OCI-LY1 (cell line): Measurements from ENCODE around the gene TRAT1.

Experiments used
- H2AFZ ChIP-seq: fragments of 200-600 bp; sonication (generic), shearing (Covaris generic); 2 replicates; pipeline ENCODE4 v1.6.0; 2014; ENCODE audit warnings: antibody characterized with exemption, mild to moderate bottlenecking, low read length
- H3F3A ChIP-seq: fragments of 200-600 bp; sonication (generic), shearing (Covaris generic); 2 replicates; pipeline ENCODE4 v1.6.0; 2014; ENCODE audit warnings: mild to moderate bottlenecking, antibody characterized with exemption, low read length, moderate library complexity; ENCODE audit not compliant: insufficient read depth
- H3K27ac ChIP-seq: fragments of 200-600 bp; sonication (generic); 2 replicates; pipeline ENCODE4 v1.5.1; 2014; ENCODE audit warnings: low read length, mixed run types, mild to moderate bottlenecking, low read depth; ENCODE audit not compliant: poor library complexity, severe bottlenecking
- H3K27me3 ChIP-seq: fragments of 200-600 bp; sonication (generic); 2 replicates; pipeline ENCODE4 v1.6.0; 2014; ENCODE audit warnings: antibody characterized with exemption, mild to moderate bottlenecking, low read length, moderate library complexity; ENCODE audit not compliant: insufficient read depth
- H3K36me3 ChIP-seq: fragments of 200-600 bp; sonication (generic); 2 replicates; pipeline ENCODE4 v1.6.1; 2014; ENCODE audit warnings: mild to moderate bottlenecking, antibody characterized with exemption, low read length, moderate library complexity, mixed read lengths; ENCODE audit not compliant: insufficient read depth
- H3K4me1 ChIP-seq: fragments of 200-600 bp; sonication (generic); 2 replicates; pipeline ENCODE4 v1.5.1; 2014; ENCODE audit warnings: mild to moderate bottlenecking, low read length, moderate library complexity; ENCODE audit not compliant: insufficient read depth, severe bottlenecking
- H3K4me2 ChIP-seq: fragments of 200-600 bp; sonication (generic), shearing (Covaris generic); 2 replicates; pipeline ENCODE4 v1.6.1; 2014; ENCODE audit warnings: low read length
- H3K4me3 ChIP-seq: fragments of 200-600 bp; sonication (generic); 2 replicates; pipeline ENCODE4 v1.5.1; 2014; ENCODE audit warnings: low read length, low read depth, mild to moderate bottlenecking, mixed read lengths; ENCODE audit not compliant: poor library complexity, severe bottlenecking
- H3K79me2 ChIP-seq: fragments of 200-600 bp; shearing (Covaris generic); 2 replicates; pipeline ENCODE4 v1.6.1; 2016; ENCODE audit warnings: mixed run types, low read length, mixed read lengths; ENCODE audit not compliant: insufficient read depth
- H3K9ac ChIP-seq: fragments of 200-600 bp; sonication (generic), shearing (Covaris generic); 2 replicates; pipeline ENCODE4 v1.6.1; 2014; ENCODE audit warnings: mild to moderate bottlenecking, low read length, mixed read lengths
- H3K9me2 ChIP-seq: fragments of 200-600 bp; sonication (generic), shearing (Covaris generic); 2 replicates; pipeline ENCODE4 v1.6.1; 2014; ENCODE audit warnings: low read depth, mild to moderate bottlenecking, low read length, mixed read lengths
- H3K9me3 ChIP-seq: fragments of 200-600 bp; shearing (Covaris generic); 2 replicates; pipeline ENCODE4 v1.6.1; 2014; ENCODE audit warnings: low read length, mixed read lengths
- H4K20me1 ChIP-seq: fragments of 200-600 bp; sonication (generic), shearing (Covaris generic); 2 replicates; pipeline ENCODE4 v1.6.0; 2016; ENCODE audit warnings: mild to moderate bottlenecking, low read length; ENCODE audit not compliant: insufficient read depth
- CTCF ChIP-seq: fragments of 200-600 bp; sonication (generic), shearing (Covaris generic); IDR thresholded peaks from 2 replicates; pipeline ENCODE4 v1.5.1; 2017; ENCODE audit warnings: mild to moderate bottlenecking, antibody characterized with exemption, low read length, moderate library complexity, mixed read lengths
- EZH2 ChIP-seq: fragments of 200-600 bp; sonication (generic), shearing (Covaris generic); IDR thresholded peaks from 2 replicates; pipeline ENCODE4 v1.8.0; 2017; ENCODE audit warnings: borderline replicate concordance, mixed run types, mild to moderate bottlenecking, antibody characterized with exemption, low read length, moderate library complexity, mixed read lengths

Gene TRAT1

GRCh38 chr3:108830381-108830780 is 7.8 kb downstream of the TRAT1 start:
- H3K9ac ChIP-seq: no peak overlapping the region
- H3K27ac ChIP-seq: no peak overlapping the region
- H3K4me1 ChIP-seq: no peaks in the 10 kb centered on the region
- H3F3A ChIP-seq: no peaks in the 10 kb centered on the region
- H3K27me3 ChIP-seq: no peaks in the 10 kb centered on the region
- H3K36me3 ChIP-seq: no peaks in the 10 kb centered on the region
- H3K4me3 ChIP-seq: no peak overlapping the region
- H3K9me3 ChIP-seq: no peaks in the 10 kb centered on the region
- H3K9me2 ChIP-seq: no peaks in the 10 kb centered on the region
- no peaks in the 10 kb centered on the region for H3K79me2 ChIP-seq
- H2AFZ ChIP-seq: no peak overlapping the region
- TF ChIP-seq CTCF (no peak), EZH2 (no peak)
- no peaks in the 10 kb centered on the region for H4K20me1 ChIP-seq
- no peak overlapping the region for H3K4me2 ChIP-seq

DNA sequence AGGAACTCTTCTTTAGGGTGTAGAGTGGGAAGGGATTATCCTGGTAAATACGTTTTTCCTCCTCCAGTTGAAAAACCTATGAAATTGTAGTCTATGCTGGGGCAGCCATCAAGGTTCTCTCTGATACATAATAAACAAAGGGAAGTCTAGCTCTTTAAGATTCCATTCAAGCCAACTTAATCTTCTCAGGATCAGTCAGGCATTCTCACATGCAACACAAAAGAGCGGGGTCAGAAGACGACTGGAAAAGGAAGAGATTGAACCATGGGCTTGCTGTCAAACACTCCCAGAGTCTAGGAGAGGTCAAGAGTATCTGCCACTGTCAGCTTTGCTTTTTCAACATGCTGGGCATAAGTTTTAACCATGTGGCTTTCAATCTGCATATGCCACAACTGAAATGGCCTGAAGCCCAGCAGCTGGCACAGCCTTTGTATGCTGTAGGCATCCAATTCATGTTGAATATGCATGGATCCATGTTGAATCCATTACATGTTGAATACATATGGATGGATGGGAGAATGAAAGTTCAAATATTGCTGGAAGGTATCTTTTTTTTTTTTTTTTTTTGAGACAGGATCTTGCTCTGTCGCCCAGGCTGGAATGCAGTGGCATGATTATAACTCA is 8.5 kb downstream of the TRAT1 start:
- no peaks in the 10 kb centered on the region for H3K4me1 ChIP-seq
- no peak for TF ChIP-seq CTCF
- no peak for TF ChIP-seq EZH2
- no peaks in the 10 kb centered on the region for H3K27me3 ChIP-seq
- no peaks in the 10 kb centered on the region for H3K9me2 ChIP-seq
- no peak overlapping the region for H3K4me3 ChIP-seq
- no peak overlapping the region for H3K27ac ChIP-seq
- H3K9ac ChIP-seq: no peak overlapping the region
- H3K9me3 ChIP-seq: no peaks in the 10 kb centered on the region
- no peak overlapping the region for H3K4me2 ChIP-seq
- H3F3A ChIP-seq: no peaks in the 10 kb centered on the region
- no peaks in the 10 kb centered on the region for H4K20me1 ChIP-seq
- H3K36me3 ChIP-seq: no peaks in the 10 kb centered on the region
- H2AFZ ChIP-seq: no peak overlapping the region
- H3K79me2 ChIP-seq: no peaks in the 10 kb centered on the region

DNA sequence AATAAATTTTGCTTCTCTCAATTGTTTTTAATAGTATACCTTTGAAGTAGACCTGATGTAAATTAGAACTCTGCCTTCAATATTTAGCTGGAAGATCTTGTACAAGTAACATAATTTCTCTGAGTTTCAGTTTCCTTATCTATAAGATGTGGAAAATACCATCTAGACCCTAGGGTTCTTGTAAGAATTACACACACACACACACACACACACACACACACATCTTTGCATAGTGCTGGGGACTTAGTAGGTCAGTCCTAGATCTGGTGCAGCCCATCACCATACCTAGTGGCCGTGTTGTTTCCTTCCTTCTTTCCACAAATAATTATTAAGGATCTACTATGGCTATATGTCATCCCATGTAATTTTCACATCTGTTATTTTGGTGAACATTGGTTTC is 11.0 kb downstream of the TRAT1 start:
- no peaks in the 10 kb centered on the region for H3K27me3 ChIP-seq
- no peaks in the 10 kb centered on the region for H3K79me2 ChIP-seq
- H3K27ac ChIP-seq: no peak overlapping the region
- no peak overlapping the region for H2AFZ ChIP-seq
- H3K36me3 ChIP-seq: no peaks in the 10 kb centered on the region
- no peak for TF ChIP-seq CTCF
- TF ChIP-seq EZH2: no peak
- no peak overlapping the region for H3K4me2 ChIP-seq
- no peaks in the 10 kb centered on the region for H3K4me1 ChIP-seq
- no peak overlapping the region for H3K9ac ChIP-seq
- no peaks in the 10 kb centered on the region for H3K9me2 ChIP-seq
- H4K20me1 ChIP-seq: no peaks in the 10 kb centered on the region
- no peak overlapping the region for H3K4me3 ChIP-seq
- no peaks in the 10 kb centered on the region for H3K9me3 ChIP-seq
- no peaks in the 10 kb centered on the region for H3F3A ChIP-seq
